H1 (cell line): ENCODE results near the gene VPS13A. TPM values are rescaled to one million over a fixed set of nuclear protein-coding genes. Genes with fewer than 3 reads are reported as not detected.

ENCODE experiments used
- CTCF ChIA-PET: fragments of 300-600 bp; sonication (Branson Sonifier 250); formaldehyde crosslinking; loops from one replicate; lab custom pipeline; 2021; ENCODE audit not compliant: partially characterized antibody; lab: Charles Lee
- POLR2A ChIA-PET: fragments of 300-600 bp; sonication (Branson Sonifier 250); formaldehyde crosslinking; loops from one replicate; lab custom pipeline; 2021; ENCODE audit warnings: inconsistent platforms; ENCODE audit not compliant: partially characterized antibody; lab: Charles Lee
- DNase-seq, 2 experiments: peaks; one replicate each; pipeline versions ENCODE4 v3.0.0 to v3.0.0-alpha.2; 2010 to 2022; ENCODE audit warnings: low spot score in 2 of 2, low read depth in 1 of 2, mixed read lengths in 1 of 2
- FAIRE-seq: peaks from 2 replicates; lab custom pipeline; 2011; peaks lifted over from hg19 to GRCh38; lab: Jason Lieb, UNC
- H2AFZ ChIP-seq: 2 replicates; pipeline ENCODE4 v1.8.1; 2012; ENCODE audit warnings: low read length, inconsistent platforms
- H2AK5ac ChIP-seq: 2 replicates; pipeline ENCODE4 v1.6.1; 2013; ENCODE audit warnings: low read depth, low read length
- H2BK120ac ChIP-seq: replicated peaks from 2 replicates; pipeline ENCODE3; 2013; ENCODE audit warnings: low read depth, low read length, inconsistent platforms
- H2BK12ac ChIP-seq: 2 replicates; pipeline ENCODE4 v1.6.1; 2013; ENCODE audit warnings: low read depth, low read length
- H2BK15ac ChIP-seq: 2 replicates; pipeline ENCODE4 v1.6.1; 2013; ENCODE audit warnings: low read length
- H2BK20ac ChIP-seq: 2 replicates; pipeline ENCODE4 v1.6.1; 2013; ENCODE audit warnings: low read length
- H2BK5ac ChIP-seq: 2 replicates; pipeline ENCODE4 v1.6.1; 2013; ENCODE audit warnings: low read depth, low read length
- H3K14ac ChIP-seq: 2 replicates; pipeline ENCODE4 v1.6.1; 2013; ENCODE audit warnings: inconsistent platforms; ENCODE audit not compliant: insufficient read length
- H3K18ac ChIP-seq: 2 replicates; pipeline ENCODE4 v1.6.1; 2013; ENCODE audit warnings: low read length; ENCODE audit errors: extremely low read depth
- H3K23ac ChIP-seq: 2 replicates; pipeline ENCODE4 v1.6.1; 2013; ENCODE audit warnings: inconsistent platforms; ENCODE audit not compliant: insufficient read length
- H3K23me2 ChIP-seq: 2 replicates; pipeline ENCODE4 v1.6.1; 2013; ENCODE audit warnings: low read depth, low read length
- H3K27ac ChIP-seq: 2 replicates; pipeline ENCODE4 v1.6.1; 2011; ENCODE audit warnings: low read depth, low read length, inconsistent platforms
- H3K27me3 ChIP-seq, 4 experiments: replicated peaks in 1 of 4; 1 replicate in 1 of 4; 2 replicates in 3 of 4; pipeline versions ENCODE4 v1.6.1 to v1.8.1; 2011 to 2013; ENCODE audit warnings: low read length in 3 of 4, mild to moderate bottlenecking in 3 of 4, inconsistent platforms in 2 of 4, mixed read lengths in 2 of 4, moderate library complexity in 1 of 4; ENCODE audit not compliant: control insufficient read depth in 3 of 4, insufficient read depth in 3 of 4; ENCODE audit errors: extremely low read depth in 1 of 4
- H3K36me3 ChIP-seq, 4 experiments: 2 replicates each; pipeline versions ENCODE4 v1.6.1 to v1.8.1; 2011 to 2013; ENCODE audit warnings: mild to moderate bottlenecking in 4 of 4, low read length in 3 of 4, moderate library complexity in 2 of 4, control low read depth in 1 of 4, inconsistent platforms in 1 of 4; ENCODE audit not compliant: insufficient read depth in 4 of 4, control insufficient read depth in 2 of 4
- H3K4ac ChIP-seq: replicated peaks from 2 replicates; pipeline ENCODE3; 2013; ENCODE audit warnings: low read length, low read depth, mixed read lengths, inconsistent platforms; ENCODE audit not compliant: insufficient read length
- H3K4me1 ChIP-seq, 4 experiments: replicated peaks in 1 of 4; 1 replicate in 1 of 4; 2 replicates in 3 of 4; pipeline versions ENCODE4 v1.6.1 to v1.8.1; 2011 to 2013; ENCODE audit warnings: low read length in 3 of 4, inconsistent platforms in 2 of 4, mixed read lengths in 1 of 4; ENCODE audit not compliant: insufficient read depth in 4 of 4, control insufficient read depth in 3 of 4
- H3K4me2 ChIP-seq, 2 experiments: 2 replicates each; pipeline versions ENCODE4 v1.6.1 to v1.8.1; 2011 to 2013; ENCODE audit warnings: low read depth in 2 of 2, low read length in 2 of 2, control low read depth in 1 of 2, inconsistent platforms in 1 of 2, mild to moderate bottlenecking in 1 of 2; ENCODE audit not compliant: insufficient read depth in 1 of 2
- H3K4me3 ChIP-seq, 4 experiments: fragments of 200-600, 300-600 bp in 1 of 4; sonication (generic), shearing (Covaris generic), sonication (Bioruptor Twin) in 1 of 4; 2 replicates each; pipeline versions ENCODE4 v1.5.1 to v1.8.1; 2011 to 2016; ENCODE audit warnings: low read length in 4 of 4, low read depth in 3 of 4, control low read depth in 2 of 4, inconsistent platforms in 2 of 4, mild to moderate bottlenecking in 2 of 4, mixed read lengths in 1 of 4, moderate library complexity in 1 of 4; ENCODE audit not compliant: insufficient read depth in 2 of 4; ENCODE audit errors: extremely low read depth in 1 of 4
- H3K56ac ChIP-seq: replicated peaks from 2 replicates; pipeline ENCODE3; 2013; ENCODE audit warnings: low read depth, mild to moderate bottlenecking, mixed read lengths, low read length, inconsistent platforms; ENCODE audit not compliant: insufficient read length
- H3K79me1 ChIP-seq: 2 replicates; pipeline ENCODE4 v1.6.1; 2013; ENCODE audit warnings: low read depth, low read length, control low read depth
- H3K79me2 ChIP-seq, 2 experiments: 2 replicates each; pipeline versions ENCODE4 v1.6.1 to v1.8.1; 2012 to 2013; ENCODE audit warnings: low read length in 2 of 2, mild to moderate bottlenecking in 2 of 2, inconsistent platforms in 1 of 2; ENCODE audit not compliant: insufficient read depth in 2 of 2, control insufficient read depth in 1 of 2
- H3K9ac ChIP-seq, 4 experiments: replicated peaks in 1 of 4; 1 replicate in 1 of 4; 2 replicates in 3 of 4; pipeline versions ENCODE4 v1.6.1 to v1.8.1; 2011 to 2013; ENCODE audit warnings: low read depth in 3 of 4, low read length in 3 of 4, control low read depth in 2 of 4, mild to moderate bottlenecking in 2 of 4, moderate library complexity in 2 of 4, inconsistent platforms in 1 of 4; ENCODE audit errors: extremely low read depth in 1 of 4
- H3K9me3 ChIP-seq, 2 experiments: 2 replicates each; pipeline versions ENCODE4 v1.6.1 to v1.8.1; 2012 to 2013; ENCODE audit warnings: mild to moderate bottlenecking in 2 of 2, moderate library complexity in 2 of 2, control low read depth in 1 of 2, inconsistent platforms in 1 of 2, low read depth in 1 of 2, low read length in 1 of 2, mixed read lengths in 1 of 2; ENCODE audit not compliant: insufficient read depth in 2 of 2
- H4K20me1 ChIP-seq, 2 experiments: replicated peaks in 1 of 2; 2 replicates each; pipeline versions ENCODE3 to v1.8.1; 2011 to 2013; ENCODE audit warnings: inconsistent platforms in 2 of 2, low read length in 2 of 2, mild to moderate bottlenecking in 1 of 2; ENCODE audit not compliant: insufficient read depth in 2 of 2, control insufficient read depth in 1 of 2
- H4K5ac ChIP-seq: 2 replicates; pipeline ENCODE4 v1.6.1; 2013; ENCODE audit warnings: low read length, low read depth, mixed read lengths, inconsistent platforms; ENCODE audit not compliant: insufficient read length
- H4K8ac ChIP-seq: 2 replicates; pipeline ENCODE4 v1.8.0; 2013; ENCODE audit warnings: mild to moderate bottlenecking, moderate library complexity, low read length, inconsistent platforms; ENCODE audit not compliant: insufficient read depth; ENCODE audit errors: extremely low read depth
- H4K91ac ChIP-seq: replicated peaks from 2 replicates; pipeline ENCODE3; 2013; ENCODE audit warnings: low read length, mixed read lengths, inconsistent platforms; ENCODE audit not compliant: insufficient read length
- SIRT6 ChIP-seq: IDR thresholded peaks from one replicate; pipeline ENCODE4 v1.7.1; 2012; ENCODE audit warnings: low read length, inconsistent platforms
- SIX5 ChIP-seq: IDR thresholded peaks from 2 replicates; pipeline ENCODE4 v1.6.1; 2011; ENCODE audit warnings: mild to moderate bottlenecking, low read depth, low read length
- WGBS, 2 experiments: shearing (Covaris generic) in 1 of 2; methylation state at CpG; one replicate each; pipeline versions ENCODE4 v1.1.6 to v1.1.7; 2013 to 2015; ENCODE audit warnings: low lambda C conversion rate in 2 of 2, mixed read lengths in 2 of 2, inconsistent platforms in 1 of 2, low coverage in 1 of 2, missing lambda C conversion rate in 1 of 2; ENCODE audit not compliant: insufficient replicate concordance in 2 of 2, insufficient coverage in 1 of 2, insufficient read length in 1 of 2; ENCODE audit errors: extremely low coverage in 1 of 2, missing lambda C conversion rate in 1 of 2; 5-methylcytosine and 5-hydroxymethylcytosine counted together
- polyA plus RNA-seq, 7 experiments: library from polyadenylated mRNA; depleted of rRNA in 3 of 7; stranded (reverse) in 5 of 7; unstranded in 2 of 7; fragments of >200 nt in 5 of 7; fragments of 200-250 nt in 2 of 7; gene quantifications; 1 replicate in 5 of 7; 2 replicates in 1 of 7; 4 replicates in 1 of 7; pipeline versions ENCODE4 v1.2.1 to v1.2.3, GENCODE V29; 2011 to 2013; ENCODE audit warnings: missing spikeins in 2 of 7, mixed read lengths in 2 of 7
- total RNA-seq: library from RNA; stranded (reverse); fragmentation: NEBNext Ultra II Directional; extraction: Animal tissue kit (Norgen Biotek cat#: 25700); gene quantifications from 2 replicates; pipeline ENCODE4 v1.2.1, GENCODE V29; 2021

VPS13A gene
- total and polyA plus RNA-seq, 2 of the 8 experiments (the other 6 are each of a cell fraction or from before 2014, with no cell fraction given): 6.0 to 36.5 TPM

DNA sequence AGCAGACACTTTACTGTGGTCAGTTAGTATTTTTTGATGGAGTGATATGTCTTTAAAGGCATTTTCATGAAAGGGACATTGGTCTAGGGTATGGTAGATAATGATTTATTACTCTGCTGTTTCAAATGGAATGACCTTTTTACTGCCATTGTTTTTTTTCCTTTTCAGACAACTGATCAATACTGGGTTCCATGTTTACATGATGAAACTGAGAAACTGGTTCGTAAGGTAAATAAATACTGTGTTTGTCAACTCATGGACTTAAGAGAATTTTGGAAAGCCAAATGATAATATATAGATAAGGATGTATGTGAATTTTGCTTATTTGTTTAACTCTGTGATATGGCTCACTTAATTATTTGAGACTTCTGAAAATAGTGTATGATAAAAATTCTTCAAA is 35.5 kb downstream of the VPS13A start:
- no peak overlapping the region for H2BK12ac ChIP-seq
- no peak overlapping the region for H4K91ac ChIP-seq
- H3K9ac ChIP-seq: no peak overlapping the region
- no peaks in the 10 kb centered on the region; a peak in 1 of 7 replicates for H3K4me1 ChIP-seq
- no peak for TF ChIP-seq SIX5
- TF ChIP-seq SIRT6: no peak
- TF ChIP-seq, all 59 proteins: peak for 0
- H3K36me3 ChIP-seq: peaks cover 0 to 18% (median under 1%) of the 10 kb centered on the region in 4 experiments; a peak in 4 of 8 replicates
- H3K23ac ChIP-seq: no peak overlapping the region
- H2BK120ac ChIP-seq: no peak overlapping the region
- no peak overlapping the region for H2BK15ac ChIP-seq
- no peak overlapping the region for H2AK5ac ChIP-seq
- WGBS, 2 experiments: 86% methylated on average over 1 of the region's 1 CpG; no CpG with 5 or more reads in 1 of the 2 experiments
- no peak for FAIRE-seq
- ChIA-PET CTCF (interaction anchor here (0.6 to 0.9 kb wide), 2 partner anchors 11 to 198 kb away, joined by 3 read pairs; no protein-coding TSS in a partner anchor), POLR2A (no interaction called here)
- H3K79me2 ChIP-seq: no peaks in the 10 kb centered on the region
- H3K4me3 ChIP-seq: no peak overlapping the region
- H3K27ac ChIP-seq: no peak overlapping the region
- H3K18ac ChIP-seq: no peak overlapping the region
- H4K8ac ChIP-seq: no peak overlapping the region
- H3K79me1 ChIP-seq: no peaks in the 10 kb centered on the region
- no peak overlapping the region for H2BK5ac ChIP-seq
- no peak overlapping the region for H3K4ac ChIP-seq
- H3K23me2 ChIP-seq: no peaks in the 10 kb centered on the region
- no peak overlapping the region for H4K5ac ChIP-seq
- H2BK20ac ChIP-seq: no peak overlapping the region
- H3K27me3 ChIP-seq: no peaks in the 10 kb centered on the region
- H3K4me2 ChIP-seq: no peak overlapping the region
- H2AFZ ChIP-seq: no peak overlapping the region
- no peak overlapping the region for H3K14ac ChIP-seq
- H3K9me3 ChIP-seq: no peaks in the 10 kb centered on the region
- no peak overlapping the region for H3K56ac ChIP-seq
- DNase-seq: no peak
- H4K20me1 ChIP-seq: no peaks in the 10 kb centered on the region
